Measurements from ENCODE around the gene TMEM88. TPM values are rescaled to one million over a fixed set of nuclear protein-coding genes. Genes with fewer than 3 reads are reported as not detected.

TMEM88 gene
- total RNA-seq, 1 experiment from 2014 or later, result 2.8 TPM

DNA sequence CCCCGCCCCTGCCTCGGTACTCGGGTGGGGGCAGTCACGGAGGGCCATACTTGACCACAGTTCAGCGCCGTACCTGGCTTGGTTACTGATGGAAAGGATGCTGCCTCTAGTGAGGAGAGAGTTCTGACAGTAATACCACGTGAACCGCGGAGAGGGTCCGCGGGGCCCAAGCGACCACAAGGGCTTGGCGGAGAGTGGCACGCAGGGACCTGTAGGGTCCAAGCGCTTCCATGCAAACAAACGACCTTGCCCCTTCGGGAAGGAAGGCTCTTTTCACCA, 11.7 kb upstream of the TMEM88 start:
- Histone ChIP-seq H3K9me3 (ENCODE audit: control insufficient read depth in 1 of 2, insufficient read depth in 1 of 2, low read depth in 1 of 2, low read length in 2 of 2) (no peaks in the 10 kb centered on the region), H3K4me3 (replicated peaks in 1 of 2; ENCODE audit: low read depth in 1 of 2, low read length in 2 of 2) (peak overlapping the region; percentile 92 to 94), H3K27me3 (ENCODE audit: insufficient read depth, low read length) (no peaks in the 10 kb centered on the region), H3K27ac (ENCODE audit: low read depth, low read length) (peak overlapping the region; percentile 97), H3K9ac (ENCODE audit: low read length) (peak overlapping the region; percentile 99), H3K4me1 (ENCODE audit: control insufficient read depth in 1 of 2, insufficient read depth in 2 of 2, low read length in 2 of 2) (peaks cover 34 to 47% of the 10 kb centered on the region in 2 experiments), H4K20me1 (ENCODE audit: insufficient read depth) (no peaks in the 10 kb centered on the region), H3K36me3 (ENCODE audit: control insufficient read depth in 1 of 2, insufficient read depth in 2 of 2, low read length in 2 of 2) (peaks cover 0 to 16% of the 10 kb centered on the region in 2 experiments; a peak in 3 of 4 replicates), H3K79me2 (ENCODE audit: insufficient read depth, low read length) (peaks cover 61% of the 10 kb centered on the region), H2AFZ (ENCODE audit: low read depth, low read length, poor library complexity, severe bottlenecking) (no peak overlapping the region), H3K9me2 (ENCODE audit: insufficient read depth) (no peaks in the 10 kb centered on the region), H3K4me2 (ENCODE audit: low read length) (peak overlapping the region; percentile 99)
- intact Hi-C loops (cut with micrococcal nuclease), result loop anchor here (1.0 to 5.0 kb wide), 2 partner anchors 8 to 101 kb away; no protein-coding TSS in a partner anchor
- ChIA-PET RAD21 (ENCODE audit: low non-redundant PET in 1 of 2, low total read pairs in 2 of 2, uncharacterized antibody in 2 of 2, unreplicated experiment in 2 of 2) (interaction anchor here in 1 of 2 experiments (1.9 kb wide), 1 partner anchor 18 kb away, joined by 4 read pairs; no protein-coding TSS in a partner anchor), CTCF (interaction anchor here (0.9 to 2.5 kb wide), 2 partner anchors 18 to 99 kb away, joined by 3 to 8 read pairs; no protein-coding TSS in a partner anchor), POLR2A (interaction anchor here (1.4 to 3.7 kb wide), 4 partner anchors 8 to 156 kb away, joined by 5 to 45 read pairs (median 7); partner anchors contain the start of genes CYB5D1, KDM6B, NAA38 and TP53)
- DNase-seq (ENCODE audit: low read depth, low spot score) (no peak), ATAC-seq (no peak)
- BruUV-seq (replicated peaks), result no TSS peak
- TF ChIP-seq EZH2phosphoT487 (IDR thresholded peaks at IDR 0.05; ENCODE audit: borderline replicate concordance) (no peak), CBX3 (IDR thresholded peaks at IDR 0.05; ENCODE audit: low read depth) (no peak), EGR1 (IDR thresholded peaks at IDR 0.05; ENCODE audit: low read depth) (no peak), FOSL1 (IDR thresholded peaks at IDR 0.05; ENCODE audit: low read depth) (no peak), ZFX (IDR thresholded peaks at IDR 0.05) (no peak), CEBPB (IDR thresholded peaks at IDR 0.05; ENCODE audit: low read depth) (no peak), YY1 (IDR thresholded peaks at IDR 0.05; ENCODE audit: extremely low read depth, insufficient replicate concordance, low read depth, low read length) (no peak)
- TF ChIP-seq, protein P1, sequence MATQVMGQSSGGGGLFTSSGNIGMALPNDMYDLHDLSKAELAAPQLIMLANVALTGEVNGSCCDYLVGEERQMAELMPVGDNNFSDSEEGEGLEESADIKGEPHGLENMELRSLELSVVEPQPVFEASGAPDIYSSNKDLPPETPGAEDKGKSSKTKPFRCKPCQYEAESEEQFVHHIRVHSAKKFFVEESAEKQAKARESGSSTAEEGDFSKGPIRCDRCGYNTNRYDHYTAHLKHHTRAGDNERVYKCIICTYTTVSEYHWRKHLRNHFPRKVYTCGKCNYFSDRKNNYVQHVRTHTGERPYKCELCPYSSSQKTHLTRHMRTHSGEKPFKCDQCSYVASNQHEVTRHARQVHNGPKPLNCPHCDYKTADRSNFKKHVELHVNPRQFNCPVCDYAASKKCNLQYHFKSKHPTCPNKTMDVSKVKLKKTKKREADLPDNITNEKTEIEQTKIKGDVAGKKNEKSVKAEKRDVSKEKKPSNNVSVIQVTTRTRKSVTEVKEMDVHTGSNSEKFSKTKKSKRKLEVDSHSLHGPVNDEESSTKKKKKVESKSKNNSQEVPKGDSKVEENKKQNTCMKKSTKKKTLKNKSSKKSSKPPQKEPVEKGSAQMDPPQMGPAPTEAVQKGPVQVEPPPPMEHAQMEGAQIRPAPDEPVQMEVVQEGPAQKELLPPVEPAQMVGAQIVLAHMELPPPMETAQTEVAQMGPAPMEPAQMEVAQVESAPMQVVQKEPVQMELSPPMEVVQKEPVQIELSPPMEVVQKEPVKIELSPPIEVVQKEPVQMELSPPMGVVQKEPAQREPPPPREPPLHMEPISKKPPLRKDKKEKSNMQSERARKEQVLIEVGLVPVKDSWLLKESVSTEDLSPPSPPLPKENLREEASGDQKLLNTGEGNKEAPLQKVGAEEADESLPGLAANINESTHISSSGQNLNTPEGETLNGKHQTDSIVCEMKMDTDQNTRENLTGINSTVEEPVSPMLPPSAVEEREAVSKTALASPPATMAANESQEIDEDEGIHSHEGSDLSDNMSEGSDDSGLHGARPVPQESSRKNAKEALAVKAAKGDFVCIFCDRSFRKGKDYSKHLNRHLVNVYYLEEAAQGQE (IDR thresholded peaks at IDR 0.05; ENCODE audit: low read depth), result no peak
- TF ChIP-seq, protein P2, sequence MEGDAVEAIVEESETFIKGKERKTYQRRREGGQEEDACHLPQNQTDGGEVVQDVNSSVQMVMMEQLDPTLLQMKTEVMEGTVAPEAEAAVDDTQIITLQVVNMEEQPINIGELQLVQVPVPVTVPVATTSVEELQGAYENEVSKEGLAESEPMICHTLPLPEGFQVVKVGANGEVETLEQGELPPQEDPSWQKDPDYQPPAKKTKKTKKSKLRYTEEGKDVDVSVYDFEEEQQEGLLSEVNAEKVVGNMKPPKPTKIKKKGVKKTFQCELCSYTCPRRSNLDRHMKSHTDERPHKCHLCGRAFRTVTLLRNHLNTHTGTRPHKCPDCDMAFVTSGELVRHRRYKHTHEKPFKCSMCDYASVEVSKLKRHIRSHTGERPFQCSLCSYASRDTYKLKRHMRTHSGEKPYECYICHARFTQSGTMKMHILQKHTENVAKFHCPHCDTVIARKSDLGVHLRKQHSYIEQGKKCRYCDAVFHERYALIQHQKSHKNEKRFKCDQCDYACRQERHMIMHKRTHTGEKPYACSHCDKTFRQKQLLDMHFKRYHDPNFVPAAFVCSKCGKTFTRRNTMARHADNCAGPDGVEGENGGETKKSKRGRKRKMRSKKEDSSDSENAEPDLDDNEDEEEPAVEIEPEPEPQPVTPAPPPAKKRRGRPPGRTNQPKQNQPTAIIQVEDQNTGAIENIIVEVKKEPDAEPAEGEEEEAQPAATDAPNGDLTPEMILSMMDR (IDR thresholded peaks at IDR 0.05 in 2 of 3, conservative IDR thresholded peaks at IDR 0.05 in 1 of 3; ENCODE audit: borderline replicate concordance in 1 of 3, insufficient read depth in 1 of 3, low read depth in 2 of 3, low read length in 2 of 3), result no peak
- TF ChIP-seq, protein P3, sequence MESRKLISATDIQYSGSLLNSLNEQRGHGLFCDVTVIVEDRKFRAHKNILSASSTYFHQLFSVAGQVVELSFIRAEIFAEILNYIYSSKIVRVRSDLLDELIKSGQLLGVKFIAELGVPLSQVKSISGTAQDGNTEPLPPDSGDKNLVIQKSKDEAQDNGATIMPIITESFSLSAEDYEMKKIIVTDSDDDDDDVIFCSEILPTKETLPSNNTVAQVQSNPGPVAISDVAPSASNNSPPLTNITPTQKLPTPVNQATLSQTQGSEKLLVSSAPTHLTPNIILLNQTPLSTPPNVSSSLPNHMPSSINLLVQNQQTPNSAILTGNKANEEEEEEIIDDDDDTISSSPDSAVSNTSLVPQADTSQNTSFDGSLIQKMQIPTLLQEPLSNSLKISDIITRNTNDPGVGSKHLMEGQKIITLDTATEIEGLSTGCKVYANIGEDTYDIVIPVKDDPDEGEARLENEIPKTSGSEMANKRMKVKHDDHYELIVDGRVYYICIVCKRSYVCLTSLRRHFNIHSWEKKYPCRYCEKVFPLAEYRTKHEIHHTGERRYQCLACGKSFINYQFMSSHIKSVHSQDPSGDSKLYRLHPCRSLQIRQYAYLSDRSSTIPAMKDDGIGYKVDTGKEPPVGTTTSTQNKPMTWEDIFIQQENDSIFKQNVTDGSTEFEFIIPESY (IDR thresholded peaks at IDR 0.05; ENCODE audit: extremely low read depth, insufficient replicate concordance, low read length), result no peak

Data from HCT116 (cell line).